ENCODE measurements around the gene SRL. TPM values are rescaled to one million over a fixed set of nuclear protein-coding genes. Genes with fewer than 3 reads are reported as not detected.

SRL gene
- total RNA-seq, 2 donors from 2014 or later, result 2.6 to 5.3 TPM

GRCh38 chr16:4204521-4204920, 37.4 kb downstream of the SRL start:
- Histone ChIP-seq H3K9me3 (no peaks in the 10 kb centered on the region), H3K4me3 (no peak overlapping the region), H3K36me3 (no peaks in the 10 kb centered on the region), H3K4me1 (replicated peaks) (no peaks in the 10 kb centered on the region), H3K27me3 (replicated peaks; ENCODE audit: insufficient read depth) (no peaks in the 10 kb centered on the region), H3K27ac (no peak overlapping the region)
- DNase-seq (ENCODE audit: low spot score), result no peak
- intact Hi-C loops (cut with DNase I), result loop anchor here (5.0 kb wide), 1 partner anchor 33 kb away; no protein-coding TSS in a partner anchor
- 80% methylated on average over 9 of the region's 9 CpGs for WGBS
- no peak for TF ChIP-seq CTCF (IDR thresholded peaks at IDR 0.05)
- TF ChIP-seq POLR2AphosphoS5 (IDR thresholded peaks at IDR 0.05), result no peak
- no peak for TF ChIP-seq POLR2A (IDR thresholded peaks at IDR 0.05)

DNA sequence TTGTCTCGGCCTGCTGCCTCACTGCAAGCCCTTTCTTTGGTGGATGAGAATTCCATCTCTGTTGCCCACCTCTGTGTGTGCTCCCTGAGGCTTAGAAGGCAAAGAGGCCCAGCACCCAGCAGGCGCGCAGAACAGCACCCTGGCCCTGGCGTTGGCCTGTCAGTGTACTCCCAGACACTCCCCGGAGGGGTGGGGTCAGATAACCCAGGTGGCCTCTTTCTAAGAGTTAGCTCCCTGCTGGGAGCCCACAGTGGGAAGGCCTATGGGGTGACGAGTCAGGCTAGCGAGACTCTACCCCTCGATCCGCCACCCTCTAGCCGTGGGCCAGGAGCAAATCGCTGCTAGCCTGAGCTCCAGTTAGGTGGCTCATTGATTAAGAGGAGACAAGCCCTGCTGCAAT, 38.1 kb downstream of the SRL start:
- Histone ChIP-seq H3K9me3 (no peaks in the 10 kb centered on the region), H3K4me1 (replicated peaks) (no peaks in the 10 kb centered on the region), H3K27me3 (replicated peaks; ENCODE audit: insufficient read depth) (no peaks in the 10 kb centered on the region), H3K36me3 (no peaks in the 10 kb centered on the region), H3K4me3 (no peak overlapping the region), H3K27ac (no peak overlapping the region)
- WGBS, result 93% methylated on average over 11 of the region's 11 CpGs
- no peak for TF ChIP-seq CTCF (IDR thresholded peaks at IDR 0.05)
- TF ChIP-seq POLR2A (IDR thresholded peaks at IDR 0.05), result no peak
- TF ChIP-seq POLR2AphosphoS5 (IDR thresholded peaks at IDR 0.05), result no peak
- no peak for DNase-seq (ENCODE audit: low spot score)
- intact Hi-C loops (cut with DNase I), result loop anchor here (5.0 kb wide), 1 partner anchor 34 kb away; no protein-coding TSS in a partner anchor

GRCh38 chr16:4202615-4203345, 39.1 kb downstream of the SRL start:
- DNase-seq (ENCODE audit: low spot score), result no peak
- H3K4me3 ChIP-seq, result no peak overlapping the region
- WGBS, result 94% methylated on average over 21 of the region's 21 CpGs
- H3K27me3 ChIP-seq (replicated peaks; ENCODE audit: insufficient read depth), result no peaks in the 10 kb centered on the region
- no peak overlapping the region for H3K27ac ChIP-seq
- TF ChIP-seq POLR2AphosphoS5 (IDR thresholded peaks at IDR 0.05) (no peak), CTCF (IDR thresholded peaks at IDR 0.05) (no peak), POLR2A (IDR thresholded peaks at IDR 0.05) (no peak)
- no peaks in the 10 kb centered on the region for H3K36me3 ChIP-seq
- no peaks in the 10 kb centered on the region for H3K4me1 ChIP-seq (replicated peaks)
- intact Hi-C loops (cut with DNase I), result loop anchor here (5.0 kb wide), 1 partner anchor 35 kb away; no protein-coding TSS in a partner anchor
- H3K9me3 ChIP-seq, result no peaks in the 10 kb centered on the region

DNA sequence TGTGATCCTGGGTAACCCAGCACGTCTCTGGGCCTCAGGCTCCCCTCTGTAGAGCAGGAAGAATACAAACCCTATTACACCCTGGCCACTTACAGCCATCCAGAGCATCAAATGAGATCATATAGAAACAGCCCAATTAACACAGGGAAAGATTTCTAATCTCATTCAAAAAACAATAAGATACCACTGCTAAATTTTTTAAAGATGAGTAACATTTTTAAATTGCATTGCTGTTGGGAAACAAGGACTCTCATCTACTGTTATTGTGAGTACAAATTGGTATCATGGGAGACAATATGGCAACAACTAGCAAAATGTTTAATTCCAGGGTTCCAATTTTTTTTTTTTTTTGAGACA, 41.1 kb downstream of the SRL start:
- H3K36me3 ChIP-seq, result no peaks in the 10 kb centered on the region
- intact Hi-C loops (cut with DNase I), result loop anchor here (2.0 to 5.0 kb wide), 3 partner anchors 37 to 128 kb away; no protein-coding TSS in a partner anchor
- H3K27ac ChIP-seq, result no peak overlapping the region
- no peak overlapping the region for H3K4me3 ChIP-seq
- no peaks in the 10 kb centered on the region for H3K27me3 ChIP-seq (replicated peaks; ENCODE audit: insufficient read depth)
- H3K4me1 ChIP-seq (replicated peaks), result no peaks in the 10 kb centered on the region
- 88% methylated on average over 1 of the region's 1 CpG for WGBS
- no peak for DNase-seq (ENCODE audit: low spot score)
- TF ChIP-seq POLR2A (IDR thresholded peaks at IDR 0.05) (no peak), POLR2AphosphoS5 (IDR thresholded peaks at IDR 0.05) (no peak), CTCF (IDR thresholded peaks at IDR 0.05) (no peak)
- H3K9me3 ChIP-seq, result no peaks in the 10 kb centered on the region

Data from prostate gland (tissue), 2 donors.